ENCODE data around the gene SLC6A18. TPM values are rescaled to one million over a fixed set of nuclear protein-coding genes. Genes with fewer than 3 reads are reported as not detected.
A peak's percentile ranks its signal among the peaks of the same experiment; 100 is the strongest.

Gene SLC6A18
- total and polyA plus RNA-seq, 10 of the 15 experiments (the other 5 are each of a cell fraction or from before 2014, with no cell fraction given), result not detected

DNA sequence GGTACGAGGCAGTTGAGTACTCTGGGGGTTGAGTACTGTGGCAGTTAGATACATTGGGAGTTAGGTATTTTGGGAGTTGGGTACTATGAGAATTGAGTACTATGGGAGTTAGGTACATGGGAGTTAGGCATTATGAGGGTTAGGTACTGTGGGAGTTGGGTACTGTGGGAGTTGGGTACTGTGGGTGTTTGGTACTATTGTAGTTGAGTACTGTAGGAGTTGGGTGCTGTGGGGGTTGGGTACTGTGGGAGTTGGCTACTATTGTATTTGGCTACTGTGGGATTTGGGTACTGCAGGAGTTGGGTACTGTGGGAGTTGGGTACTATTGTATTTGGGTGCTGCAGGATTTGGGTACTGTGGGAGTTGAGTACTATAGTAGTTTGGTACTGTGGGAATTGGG lies 28.6 kb upstream of the SLC6A18 start (continued):
- no peak for TF ChIP-seq HSF1 (IDR thresholded peaks at IDR 0.05; ENCODE audit: low read depth, low read length)
- TF ChIP-seq PAX8 (IDR thresholded peaks at IDR 0.05), result no peak
- TF ChIP-seq WRNIP1 (IDR thresholded peaks at IDR 0.05; ENCODE audit: borderline replicate concordance, low read depth, low read length), result no peak

DNA sequence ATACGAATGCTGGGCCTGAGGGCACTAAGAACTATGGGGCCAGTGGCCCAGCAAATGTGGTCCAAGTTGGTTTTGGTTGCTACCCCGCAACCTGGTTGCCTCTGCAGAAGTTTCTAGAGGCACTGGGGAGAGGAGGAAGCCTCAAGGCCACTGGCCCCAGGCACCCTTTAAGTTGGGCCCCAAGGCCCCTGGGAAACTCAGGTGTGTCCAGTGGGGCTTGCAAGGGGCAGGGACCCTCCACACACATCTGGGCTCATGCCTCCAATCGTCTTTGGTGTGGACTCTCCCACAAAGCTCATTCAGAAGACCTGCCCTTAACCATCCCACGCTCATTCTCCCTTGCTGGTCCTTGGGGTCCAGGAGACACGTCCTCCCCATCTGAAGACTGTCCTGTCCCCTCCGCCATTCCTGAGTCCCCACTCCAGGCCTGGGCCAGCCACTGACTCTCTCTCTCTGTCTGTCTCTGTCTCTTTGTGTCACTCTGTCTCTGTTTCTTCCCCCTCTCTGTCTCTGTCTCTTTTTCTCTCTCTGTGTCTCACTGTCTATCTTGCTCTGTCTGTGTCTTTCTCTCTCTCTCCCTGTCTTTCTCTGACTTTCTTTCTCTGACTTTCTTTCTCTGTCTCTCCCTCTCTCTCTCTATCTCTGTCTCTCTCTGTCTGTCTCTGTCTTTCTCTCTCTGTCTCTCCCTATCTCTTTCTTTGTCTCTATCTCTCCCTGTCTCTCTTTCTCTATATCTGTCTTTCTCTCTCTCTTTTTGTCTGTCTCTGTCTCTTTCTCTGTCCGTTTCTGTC lies 27.1 kb upstream of the SLC6A18 start:
- DNase-seq (ENCODE audit: low read depth, low spot score), result no peak
- H3K79me2 ChIP-seq (ENCODE audit: control insufficient read depth, insufficient read depth, low read length), result no peaks in the 10 kb centered on the region
- peak; percentile 84 for FAIRE-seq
- ChIA-PET RAD21 (ENCODE audit: unreplicated experiment) (no interaction called here), SMC1A (ENCODE audit: uncharacterized antibody, unreplicated experiment) (no interaction called here), POLR2A (no interaction called here), CTCF (no interaction called here)
- H3K27ac ChIP-seq (ENCODE audit: control insufficient read depth, insufficient read depth), result no peak overlapping the region
- ATAC-seq, result no peak
- no peaks in the 10 kb centered on the region for H3K36me3 ChIP-seq (ENCODE audit: control insufficient read depth in 2 of 2, insufficient read depth in 2 of 2, low read length in 1 of 2)
- intact Hi-C loops (cut with micrococcal nuclease; ENCODE audit: unreplicated experiment) (no loop called here), in situ Hi-C loops (cut with MboI) (no loop called here)
- no peak overlapping the region for H3K4me3 ChIP-seq
- BruUV-seq (replicated peaks), result no TSS peak
- no peak overlapping the region for H3K4me2 ChIP-seq (ENCODE audit: control insufficient read depth, insufficient read depth)
- no peaks in the 10 kb centered on the region; a peak in 1 of 4 replicates for H3K27me3 ChIP-seq (replicated peaks in 1 of 2; ENCODE audit: control insufficient read depth in 2 of 2, insufficient read depth in 2 of 2, low read length in 1 of 2)
- whole genome bisulfite sequencing (ENCODE audit: insufficient coverage, insufficient replicate concordance, low lambda C conversion rate, missing lambda C conversion rate), result 27% methylated on average over 7 of the region's 7 CpGs
- H3K9ac ChIP-seq (ENCODE audit: control insufficient read depth, insufficient read depth, low read length), result no peak overlapping the region
- no peak overlapping the region for H2AFZ ChIP-seq (ENCODE audit: control insufficient read depth, low read depth, low read length)
- no peaks in the 10 kb centered on the region for H3K9me3 ChIP-seq (replicated peaks; ENCODE audit: control insufficient read depth, insufficient read depth, low read length)
- H3K4me1 ChIP-seq (ENCODE audit: control insufficient read depth, insufficient read depth, low read length), result no peaks in the 10 kb centered on the region
- H4K20me1 ChIP-seq (ENCODE audit: control insufficient read depth, insufficient read depth), result no peaks in the 10 kb centered on the region
- TF ChIP-seq YBX1 (IDR thresholded peaks at IDR 0.05) (no peak), SMAD1 (IDR thresholded peaks at IDR 0.05; ENCODE audit: low read depth, partially characterized antibody) (no peak), RUNX3 (IDR thresholded peaks at IDR 0.05; ENCODE audit: low read length) (no peak), STAT3 (IDR thresholded peaks at IDR 0.05; ENCODE audit: low read depth, low read length) (no peak), RAD21 (IDR thresholded peaks at IDR 0.05; ENCODE audit: insufficient read depth, low read depth, low read length) (no peak), TBL1XR1 (IDR thresholded peaks at IDR 0.05; ENCODE audit: low read depth, low read length) (no peak), NBN (IDR thresholded peaks at IDR 0.05) (no peak), ZBTB4 (CRISPR knock-in tag; IDR thresholded peaks at IDR 0.05) (no peak), LARP7 (IDR thresholded peaks at IDR 0.05) (no peak), YY1 (IDR thresholded peaks at IDR 0.05; ENCODE audit: low read depth, low read length) (no peak), FOXM1 (IDR thresholded peaks at IDR 0.05; ENCODE audit: low read depth, low read length) (no peak)
- TF ChIP-seq, protein P1, sequence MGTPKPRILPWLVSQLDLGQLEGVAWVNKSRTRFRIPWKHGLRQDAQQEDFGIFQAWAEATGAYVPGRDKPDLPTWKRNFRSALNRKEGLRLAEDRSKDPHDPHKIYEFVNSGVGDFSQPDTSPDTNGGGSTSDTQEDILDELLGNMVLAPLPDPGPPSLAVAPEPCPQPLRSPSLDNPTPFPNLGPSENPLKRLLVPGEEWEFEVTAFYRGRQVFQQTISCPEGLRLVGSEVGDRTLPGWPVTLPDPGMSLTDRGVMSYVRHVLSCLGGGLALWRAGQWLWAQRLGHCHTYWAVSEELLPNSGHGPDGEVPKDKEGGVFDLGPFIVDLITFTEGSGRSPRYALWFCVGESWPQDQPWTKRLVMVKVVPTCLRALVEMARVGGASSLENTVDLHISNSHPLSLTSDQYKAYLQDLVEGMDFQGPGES (IDR thresholded peaks at IDR 0.05), result no peak
